Measurements from ENCODE around the gene MSGN1.

GRCh38 chr2:17805717-17806363, 10.4 kb upstream of the MSGN1 start:
- TF ChIP-seq CTCF (conservative IDR thresholded peaks at IDR 0.05): no peak
- TF ChIP-seq EZH2 (IDR thresholded peaks at IDR 0.05; ENCODE audit: low read depth): no peak

All from PC-9 (cell line).